Smooth muscle cell (in vitro differentiated cells): ENCODE measurements around the gene UTP4. TPM values are rescaled to one million over a fixed set of nuclear protein-coding genes. Genes with fewer than 3 reads are reported as not detected.

Source experiments
- DNase-seq: peaks from one replicate; lab custom pipeline; 2025; ENCODE audit not compliant: unreplicated experiment; lab: John Stamatoyannopoulos, UW
- H2AFZ ChIP-seq: fragments of 200-600 bp; sonication (generic); 2 replicates; pipeline ENCODE4 v1.6.0; 2016; ENCODE audit warnings: antibody characterized with exemption, low read depth, mild to moderate bottlenecking
- H3F3A ChIP-seq: fragments of 200-600 bp; sonication (generic); 2 replicates; pipeline ENCODE4 v1.6.0; 2017; ENCODE audit warnings: antibody characterized with exemption, low read depth
- H3K27ac ChIP-seq: fragments of 200-600 bp; sonication (generic); 2 replicates; pipeline ENCODE4 v1.5.1; 2016; ENCODE audit warnings: low read depth, mild to moderate bottlenecking
- H3K27me3 ChIP-seq: fragments of 200-600 bp; sonication (generic); 2 replicates; pipeline ENCODE4 v1.6.1; 2016; ENCODE audit warnings: low read depth, mild to moderate bottlenecking
- H3K36me3 ChIP-seq: fragments of 200-600 bp; sonication (generic); 2 replicates; pipeline ENCODE4 v1.5.1; 2016; ENCODE audit warnings: low read depth
- H3K4me1 ChIP-seq: fragments of 200-600 bp; sonication (generic); 2 replicates; pipeline ENCODE4 v1.5.1; 2016; ENCODE audit warnings: low read depth
- H3K4me2 ChIP-seq: fragments of 200-600 bp; sonication (generic); 2 replicates; pipeline ENCODE4 v1.6.0; 2016; ENCODE audit warnings: mild to moderate bottlenecking
- H3K4me3 ChIP-seq: fragments of 200-600 bp; sonication (generic); 2 replicates; pipeline ENCODE4 v1.5.1; 2016; ENCODE audit warnings: mild to moderate bottlenecking
- H3K79me2 ChIP-seq: fragments of 200-600 bp; sonication (generic); 2 replicates; pipeline ENCODE4 v1.6.0; 2016; ENCODE audit warnings: low read depth, mild to moderate bottlenecking
- H3K9ac ChIP-seq: fragments of 200-600 bp; sonication (generic); 2 replicates; pipeline ENCODE4 v1.6.0; 2016; ENCODE audit warnings: low read depth
- H3K9me3 ChIP-seq: fragments of 200-600 bp; sonication (generic); replicated peaks from 2 replicates; pipeline ENCODE4 v1.5.1; 2016; ENCODE audit warnings: low read depth
- H4K20me1 ChIP-seq: fragments of 200-600 bp; sonication (generic); 2 replicates; pipeline ENCODE4 v1.6.0; 2016; ENCODE audit warnings: low read depth
- CTCF ChIP-seq: fragments of 200-600 bp; sonication (generic); IDR thresholded peaks from 2 replicates; pipeline ENCODE4 v1.5.1; 2017; ENCODE audit warnings: borderline replicate concordance, mild to moderate bottlenecking, antibody characterized with exemption; ENCODE audit not compliant: insufficient read depth, poor library complexity, severe bottlenecking
- WGBS: methylation state at CpG from one replicate; pipeline ENCODE4 v1.1.7; 2016; ENCODE audit warnings: low lambda C conversion rate; 5-methylcytosine and 5-hydroxymethylcytosine counted together
- polyA plus RNA-seq: library from polyadenylated mRNA; unstranded; fragments of >200 nt; fragmentation: Nextera tagmentation; extraction: Ambion mirVana; gene quantifications from 2 replicates; pipeline ENCODE4 v1.2.1, GENCODE V29; 2016
- total RNA-seq: library from RNA; depleted of rRNA; stranded (reverse); fragments of >200 nt; gene quantifications from 2 replicates; pipeline ENCODE4 v1.2.3, GENCODE V29; 2014

The UTP4 gene
- total and polyA plus RNA-seq, 2 experiments from 2014 or later = 20.4 to 29.0 TPM

DNA sequence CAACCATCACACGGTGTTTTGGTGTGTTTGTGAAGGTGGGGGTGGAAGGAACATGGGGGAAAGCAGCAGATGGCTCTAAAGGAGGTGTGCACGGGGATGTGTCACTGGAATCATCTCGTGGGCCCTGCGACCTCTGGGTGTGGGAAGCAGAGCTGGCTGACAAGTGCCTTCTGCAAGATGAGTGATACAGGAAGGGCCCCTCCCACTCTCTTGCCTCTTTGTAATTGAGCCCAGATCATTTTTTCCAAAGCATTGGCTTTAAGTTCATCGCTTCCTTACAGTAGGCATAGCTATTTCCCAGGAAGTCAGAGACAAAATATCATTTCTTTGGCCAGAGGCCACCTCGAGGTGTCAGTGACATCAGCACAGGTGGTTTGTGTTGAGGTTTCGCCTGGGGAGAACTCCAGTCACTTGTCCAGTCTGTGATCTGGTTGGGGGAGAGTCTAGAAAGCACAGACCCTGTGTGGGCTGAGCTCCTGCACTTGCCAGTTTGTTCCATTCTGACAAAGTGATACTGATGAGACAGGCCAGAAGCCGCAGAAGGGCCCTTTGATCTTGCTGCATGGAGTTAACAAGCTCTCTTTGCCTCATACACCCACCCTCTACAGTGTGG lies 33.9 kb downstream of the UTP4 start:
- DNase-seq = no peak
- TF ChIP-seq CTCF = no peak
- Histone ChIP-seq H3K36me3 (peaks cover 26% of the 10 kb centered on the region), H3K27me3 (no peaks in the 10 kb centered on the region), H3F3A (peaks cover 19% of the 10 kb centered on the region), H3K9me3 (no peaks in the 10 kb centered on the region), H3K27ac (peak overlapping the region; percentile 7), H3K4me3 (no peak overlapping the region), H3K79me2 (no peaks in the 10 kb centered on the region), H4K20me1 (peaks cover 7% of the 10 kb centered on the region), H3K4me1 (peaks cover 5% of the 10 kb centered on the region), H3K4me2 (no peak overlapping the region), H3K9ac (no peak overlapping the region), H2AFZ (no peak overlapping the region)
- 42% methylated on average over 8 of the region's 8 CpGs for WGBS

DNA sequence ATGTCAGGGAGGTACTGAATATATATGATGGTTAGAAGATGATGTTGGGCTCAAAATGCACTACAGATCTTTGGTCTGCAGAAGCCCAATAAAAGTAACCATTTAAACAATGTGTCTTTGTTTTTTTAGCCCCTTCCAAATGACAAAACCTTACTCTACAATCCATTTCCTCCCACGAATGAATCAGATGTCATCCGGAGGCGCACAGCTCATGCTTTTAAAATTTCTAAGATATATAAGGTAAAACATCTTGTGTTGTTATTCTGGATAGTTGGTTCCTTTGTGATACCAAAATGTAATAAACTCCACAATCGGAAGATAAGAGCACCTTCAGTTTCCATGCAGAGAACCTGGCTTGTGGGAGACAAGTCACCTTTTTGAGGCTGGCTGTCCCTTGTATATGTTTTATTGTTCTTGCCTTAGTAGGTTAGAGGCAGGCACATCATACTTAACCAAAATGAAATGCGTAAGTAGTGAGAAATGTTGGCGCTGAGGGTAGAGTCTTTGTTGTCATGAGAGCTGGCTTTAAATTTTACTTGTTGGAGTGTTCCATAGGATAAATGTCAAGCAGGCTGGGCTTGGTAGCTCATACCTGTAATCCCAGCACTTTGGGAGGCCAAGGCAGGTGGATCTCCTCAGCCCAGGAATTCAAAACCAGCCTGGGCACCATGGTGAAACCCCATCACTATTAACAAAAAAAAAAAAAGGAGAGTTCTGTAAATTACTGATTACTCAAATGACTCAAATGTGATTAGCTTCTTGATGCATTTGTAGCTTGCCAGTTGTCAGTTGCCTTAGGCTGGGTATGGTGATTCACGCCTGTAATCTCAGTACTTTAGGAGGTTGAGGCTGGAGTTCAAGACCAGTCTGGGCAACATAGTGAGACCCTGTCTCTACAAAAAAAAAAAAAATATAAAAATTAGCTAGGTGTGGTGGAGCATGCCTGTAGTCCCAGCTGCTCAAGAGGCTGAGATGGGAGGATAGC lies 34.8 kb downstream of the UTP4 start:
- H3K9ac ChIP-seq = no peak overlapping the region
- no peaks in the 10 kb centered on the region for H3K79me2 ChIP-seq
- peaks cover 26% of the 10 kb centered on the region for H3K36me3 ChIP-seq
- H3K4me3 ChIP-seq = no peak overlapping the region
- peaks cover 21% of the 10 kb centered on the region for H3F3A ChIP-seq
- DNase-seq = no peak
- peak overlapping the region; percentile 7 for H3K27ac ChIP-seq
- no peaks in the 10 kb centered on the region for H3K27me3 ChIP-seq
- peaks cover 7% of the 10 kb centered on the region for H4K20me1 ChIP-seq
- H2AFZ ChIP-seq = no peak overlapping the region
- TF ChIP-seq CTCF = no peak
- H3K4me1 ChIP-seq = peaks cover 7% of the 10 kb centered on the region
- H3K9me3 ChIP-seq = no peaks in the 10 kb centered on the region
- H3K4me2 ChIP-seq = no peak overlapping the region
- WGBS = 81% methylated on average over 7 of the region's 7 CpGs

DNA sequence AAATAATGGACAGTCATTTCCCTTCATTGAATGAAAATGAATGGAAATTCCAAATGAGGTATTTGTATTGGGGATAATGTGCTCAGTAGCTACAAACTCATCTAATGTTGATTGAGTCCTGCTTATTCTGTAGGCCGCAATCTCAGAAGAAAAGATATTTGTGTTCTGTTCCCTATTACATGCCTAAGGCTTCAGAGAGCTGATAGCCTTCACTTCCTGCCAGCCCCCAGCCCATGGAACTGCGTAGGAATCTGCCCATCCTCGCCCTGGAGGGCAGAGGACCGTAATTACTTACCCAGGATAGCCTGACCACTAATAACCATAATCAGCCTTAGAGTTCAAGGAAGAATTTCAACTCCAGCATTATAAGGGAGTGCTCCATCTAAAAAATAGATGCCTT lies 36.6 kb downstream of the UTP4 start:
- no peak overlapping the region for H3K9ac ChIP-seq
- H2AFZ ChIP-seq = no peak overlapping the region
- peaks cover 17% of the 10 kb centered on the region for H3K36me3 ChIP-seq
- H4K20me1 ChIP-seq = peaks cover 7% of the 10 kb centered on the region
- no peak for DNase-seq
- no peak overlapping the region for H3K27ac ChIP-seq
- 74% methylated on average over 4 of the region's 4 CpGs for WGBS
- H3K4me3 ChIP-seq = no peak overlapping the region
- no peak for TF ChIP-seq CTCF
- peaks cover 7% of the 10 kb centered on the region for H3K4me1 ChIP-seq
- no peaks in the 10 kb centered on the region for H3K79me2 ChIP-seq
- H3K27me3 ChIP-seq = no peaks in the 10 kb centered on the region
- no peaks in the 10 kb centered on the region for H3K9me3 ChIP-seq
- H3K4me2 ChIP-seq = no peak overlapping the region
- peaks cover 21% of the 10 kb centered on the region for H3F3A ChIP-seq
